CD14-positive monocyte (primary cell): ENCODE results near the gene PDE4B. TPM values are rescaled to one million over a fixed set of nuclear protein-coding genes. Genes with fewer than 3 reads are reported as not detected.

Experiments
- DNase-seq, 3 donors: peaks; one replicate each; pipeline ENCODE4 v3.0.0-alpha.2; 2011 to 2022
- H2AFZ ChIP-seq: 2 replicates; pipeline ENCODE4 v1.6.0; 2012; ENCODE audit warnings: mild to moderate bottlenecking, low read depth, low read length, inconsistent platforms; ENCODE audit not compliant: insufficient read depth, poor library complexity, severe bottlenecking
- H3K27ac ChIP-seq, 2 donors: 1 replicate in 1 of 2; 2 replicates in 1 of 2; pipeline ENCODE4 v1.5.1; 2012 to 2013; ENCODE audit warnings: low read length in 2 of 2, control low read depth in 1 of 2, inconsistent platforms in 1 of 2, low read depth in 1 of 2, mild to moderate bottlenecking in 1 of 2
- H3K27me3 ChIP-seq, 2 donors: one replicate each; pipeline versions ENCODE4 v1.6.0 to v1.6.1; 2011 to 2013; ENCODE audit warnings: low read length in 2 of 2; ENCODE audit not compliant: control insufficient read depth in 2 of 2, insufficient read depth in 2 of 2
- H3K36me3 ChIP-seq, 2 donors: replicated peaks in 1 of 2; 1 replicate in 1 of 2; 2 replicates in 1 of 2; pipeline versions ENCODE4 v1.5.1 to v1.6.1; 2012 to 2013; ENCODE audit warnings: low read length in 2 of 2, control low read depth in 1 of 2, inconsistent platforms in 1 of 2, mild to moderate bottlenecking in 1 of 2; ENCODE audit not compliant: insufficient read depth in 2 of 2, control insufficient read depth in 1 of 2
- H3K4me1 ChIP-seq, 2 donors: 1 replicate in 1 of 2; 2 replicates in 1 of 2; pipeline versions ENCODE4 v1.5.1 to v1.6.1; 2012 to 2013; ENCODE audit warnings: low read length in 2 of 2, control low read depth in 1 of 2, inconsistent platforms in 1 of 2, mild to moderate bottlenecking in 1 of 2, moderate library complexity in 1 of 2; ENCODE audit not compliant: insufficient read depth in 2 of 2, control insufficient read depth in 1 of 2
- H3K4me2 ChIP-seq: replicated peaks from 2 replicates; pipeline ENCODE3; 2012; ENCODE audit warnings: low read length, moderate library complexity, mild to moderate bottlenecking; ENCODE audit not compliant: poor library complexity, severe bottlenecking; ENCODE audit errors: extremely low read depth
- H3K4me3 ChIP-seq, 3 experiments: fragments of 200-600 bp in 1 of 3; sonication (generic) in 1 of 3; replicated peaks in 1 of 3; 1 replicate in 2 of 3; 2 replicates in 1 of 3; pipeline ENCODE4 v1.5.1; 2011 to 2013; ENCODE audit warnings: low read length in 3 of 3, mild to moderate bottlenecking in 3 of 3, control low read depth in 2 of 3, low read depth in 2 of 3, inconsistent platforms in 1 of 3, moderate library complexity in 1 of 3
- H3K79me2 ChIP-seq: 2 replicates; pipeline ENCODE4 v1.6.0; 2012; ENCODE audit warnings: mild to moderate bottlenecking, control low read depth, inconsistent platforms, low read length, moderate library complexity; ENCODE audit not compliant: insufficient read depth
- H3K9ac ChIP-seq: 2 replicates; pipeline ENCODE4 v1.6.0; 2017; ENCODE audit warnings: low read length, mild to moderate bottlenecking; ENCODE audit not compliant: insufficient read depth, poor library complexity, severe bottlenecking
- H3K9me3 ChIP-seq, 2 donors: replicated peaks in 1 of 2; 1 replicate in 1 of 2; 2 replicates in 1 of 2; pipeline versions ENCODE4 v1.5.1 to v1.6.1; 2012 to 2013; ENCODE audit warnings: low read length in 2 of 2, control low read depth in 1 of 2; ENCODE audit not compliant: control insufficient read depth in 1 of 2, insufficient read depth in 1 of 2
- H4K20me1 ChIP-seq: 2 replicates; pipeline ENCODE4 v1.6.0; 2012; ENCODE audit warnings: mild to moderate bottlenecking, low read length, control low read depth, moderate library complexity; ENCODE audit not compliant: insufficient read depth
- H3K27ac Mint-ChIP-seq, 7 donors: one replicate each; pipeline ENCODE4 v1.8.0; 2020; ENCODE audit warnings: mild to moderate bottlenecking in 7 of 7, mixed read lengths in 7 of 7, moderate library complexity in 6 of 7, inconsistent platforms in 2 of 7
- H3K27me3 Mint-ChIP-seq, 3 donors: one replicate each; pipeline ENCODE4 v1.8.0; 2021 to 2022; ENCODE audit warnings: low read depth in 3 of 3, mild to moderate bottlenecking in 3 of 3, mixed read lengths in 3 of 3, moderate library complexity in 3 of 3, inconsistent platforms in 1 of 3
- H3K36me3 Mint-ChIP-seq, 2 donors: one replicate each; pipeline ENCODE4 v1.8.0; 2020; ENCODE audit warnings: mixed read lengths in 2 of 2, inconsistent platforms in 1 of 2, mild to moderate bottlenecking in 1 of 2
- H3K4me1 Mint-ChIP-seq: one replicate; pipeline ENCODE4 v1.8.0; 2020; ENCODE audit warnings: mild to moderate bottlenecking, mixed read lengths
- H3K4me3 Mint-ChIP-seq, 2 donors: one replicate each; pipeline ENCODE4 v1.8.0; 2020; ENCODE audit warnings: mild to moderate bottlenecking in 2 of 2, mixed read lengths in 2 of 2, moderate library complexity in 1 of 2
- H3K9me3 Mint-ChIP-seq, 7 donors: one replicate each; pipeline ENCODE4 v1.8.0; 2020 to 2022; ENCODE audit warnings: mixed read lengths in 7 of 7, mild to moderate bottlenecking in 6 of 7, moderate library complexity in 6 of 7, inconsistent platforms in 2 of 7
- CTCF ChIP-seq: fragments of 200-600 bp; IDR thresholded peaks from one replicate; pipeline ENCODE4 v1.8.0; 2022; ENCODE audit warnings: antibody characterized with exemption, mild to moderate bottlenecking
- WGBS: methylation state at CpG from one replicate; pipeline ENCODE4 v1.1.5; 2013; ENCODE audit warnings: missing lambda C conversion rate; ENCODE audit not compliant: insufficient coverage; 5-methylcytosine and 5-hydroxymethylcytosine counted together
- intact Hi-C, 2 donors: fragments of 100-400 bp; cut with micrococcal nuclease; formaldehyde crosslinking; loops; one replicate each; pipeline versions ENCODE4 v1.15.0 to v1.15.1; 2023
- polyA plus RNA-seq, 3 donors: library from polyadenylated mRNA; depleted of rRNA in 1 of 3; unstranded in 2 of 3; stranded (reverse) in 1 of 3; fragments of 300-500 nt in 2 of 3; fragments of >200 nt in 1 of 3; fragmentation: Illumina TruSeq in 2 of 3; gene quantifications; 1 replicate in 2 of 3; 2 replicates in 1 of 3; pipeline ENCODE4 v1.2.3, GENCODE V29; 2012 to 2021

PDE4B gene
- polyA plus RNA-seq, 3 donors = 17.2 to 52.8 (median 25.2) TPM

GRCh38 chr1:66183400-66183799 is 390.7 kb downstream of the PDE4B start:
- Histone ChIP-seq H4K20me1 (no peaks in the 10 kb centered on the region), H3K27me3 (no peaks in the 10 kb centered on the region), H3K4me2 (no peak overlapping the region), H3K4me1 (no peaks in the 10 kb centered on the region), H3K9ac (no peak overlapping the region), H3K36me3 (no peaks in the 10 kb centered on the region), H3K9me3 (no peaks in the 10 kb centered on the region), H3K4me3 (no peak overlapping the region), H3K79me2 (no peaks in the 10 kb centered on the region), H3K27ac (no peak overlapping the region), H2AFZ (no peak overlapping the region)
- Mint-ChIP-seq H3K4me3 (no peak overlapping the region), H3K9me3 (peaks cover 0 to 5% (median 2%) of the 10 kb centered on the region in 7 donors), H3K27me3 (no peaks in the 10 kb centered on the region), H3K4me1 (no peaks in the 10 kb centered on the region), H3K27ac (no peak overlapping the region), H3K36me3 (no peaks in the 10 kb centered on the region)
- no peak for DNase-seq
- intact Hi-C loops = no loop called here
- 25% methylated on average over 2 of the region's 3 CpGs for WGBS
- TF ChIP-seq CTCF = no peak

GRCh38 chr1:66197120-66197519 is 404.4 kb downstream of the PDE4B start:
- Histone ChIP-seq H3K27ac (no peak overlapping the region), H3K4me3 (no peak overlapping the region), H3K79me2 (no peaks in the 10 kb centered on the region), H4K20me1 (no peaks in the 10 kb centered on the region), H3K27me3 (no peaks in the 10 kb centered on the region), H3K36me3 (no peaks in the 10 kb centered on the region), H3K9ac (no peak overlapping the region), H3K4me2 (no peak overlapping the region), H2AFZ (no peak overlapping the region), H3K9me3 (no peaks in the 10 kb centered on the region), H3K4me1 (no peaks in the 10 kb centered on the region)
- no peak overlapping the region for H3K27ac Mint-ChIP-seq
- no peak for TF ChIP-seq CTCF
- H3K4me3 Mint-ChIP-seq = no peak overlapping the region
- H3K27me3 Mint-ChIP-seq = no peaks in the 10 kb centered on the region
- H3K4me1 Mint-ChIP-seq = no peaks in the 10 kb centered on the region
- no peaks in the 10 kb centered on the region for H3K36me3 Mint-ChIP-seq
- H3K9me3 Mint-ChIP-seq = peaks cover 0 to 11% (median 2%) of the 10 kb centered on the region in 7 donors
- intact Hi-C loops = no loop called here
- WGBS = no CpG with 5 or more reads among the region's 4 CpGs
- DNase-seq = no peak
